Measurements from ENCODE around the gene FLYWCH2. TPM values are rescaled to one million over a fixed set of nuclear protein-coding genes. Genes with fewer than 3 reads are reported as not detected.

Gene FLYWCH2
- total and polyA plus RNA-seq, 2 of the 13 experiments (the other 11 are each of a cell fraction or from before 2014, with no cell fraction given), result 16.9 to 19.8 TPM

- Histone ChIP-seq H3K9me3 (ENCODE audit: low read length) (no peaks in the 10 kb centered on the region), H4K20me1 (ENCODE audit: insufficient read depth, low read length) (no peaks in the 10 kb centered on the region), H3K27ac (ENCODE audit: extremely low read length, insufficient read depth, low read length) (no peak overlapping the region), H3K4me3 (replicated peaks in 1 of 3; ENCODE audit: insufficient read depth in 1 of 3, low read depth in 2 of 3, low read length in 3 of 3) (no peak overlapping the region), H3K27me3 (ENCODE audit: control insufficient read depth in 1 of 2, insufficient read depth in 2 of 2, low read length in 2 of 2) (peaks cover 3 to 4% of the 10 kb centered on the region in 2 experiments; a peak in 2 of 5 replicates), H3K9ac (ENCODE audit: insufficient read depth, low read depth, low read length) (no peak overlapping the region), H3K36me3 (replicated peaks in 1 of 2; ENCODE audit: control insufficient read depth in 1 of 2, insufficient read depth in 2 of 2, low read length in 2 of 2) (no peaks in the 10 kb centered on the region), H2AFZ (ENCODE audit: low read length) (no peak overlapping the region), H3K4me1 (ENCODE audit: insufficient read depth, low read length) (peaks cover 39% of the 10 kb centered on the region), H3K79me2 (ENCODE audit: insufficient read depth, low read length) (no peaks in the 10 kb centered on the region), H3K4me2 (ENCODE audit: low read depth, low read length) (no peak overlapping the region)
- no peak for FAIRE-seq
- ChIA-PET CTCF (ENCODE audit: low intra/inter-chr PET ratio, low total read pairs) (interaction anchor here (0.8 to 3.0 kb wide), 4 partner anchors 29 to 87 kb away, joined by 3 to 19 read pairs (median 8); no protein-coding TSS in a partner anchor), POLR2A (interaction anchor here (1.4 to 1.8 kb wide), 3 partner anchors 10 to 66 kb away, joined by 7 to 19 read pairs (median 9); partner anchors contain the start of gene ZG16B)
- intact Hi-C loops (cut with micrococcal nuclease; ENCODE audit: unreplicated experiment), result loop anchor here (1.0 to 2.0 kb wide), 3 partner anchors 15 to 79 kb away; no protein-coding TSS in a partner anchor
- 38% methylated on average over 1 of the region's 15 CpGs for WGBS (ENCODE audit: low lambda C conversion rate)
- DNase-seq (ENCODE audit: low spot score), result no peak
- in situ Hi-C loops (cut with HindIII; ENCODE audit: extremely low pct_ligation_motif_present, low pct_unique_long_range_greater_than_20kb), result loop anchor here (5.0 kb wide), 2 partner anchors 32 to 72 kb away; partner anchors contain the start of gene FLYWCH1
- ATAC-seq, result no peak
- no TSS peak for BruUV-seq (replicated peaks)
- TF ChIP-seq ZNF687 (CRISPR knock-in tag; IDR thresholded peaks at IDR 0.05) (no peak), PRPF4 (IDR thresholded peaks at IDR 0.05; ENCODE audit: low read depth, low read length, poor library complexity, severe bottlenecking) (no peak), JDP2 (CRISPR knock-in tag; IDR thresholded peaks at IDR 0.05; ENCODE audit: borderline replicate concordance) (no peak), KLF12 (CRISPR knock-in tag; IDR thresholded peaks at IDR 0.05; ENCODE audit: borderline replicate concordance) (no peak), ZNF576 (CRISPR knock-in tag; IDR thresholded peaks at IDR 0.05) (no peak), RXRB (CRISPR knock-in tag; IDR thresholded peaks at IDR 0.05; ENCODE audit: borderline replicate concordance) (no peak), ZNF121 (CRISPR knock-in tag; IDR thresholded peaks at IDR 0.05) (no peak), ETV6 (CRISPR knock-in tag; conservative IDR thresholded peaks at IDR 0.05) (no peak), PAWR (CRISPR knock-in tag; IDR thresholded peaks at IDR 0.05; ENCODE audit: borderline replicate concordance) (no peak), ZGPAT (CRISPR knock-in tag; IDR thresholded peaks at IDR 0.05) (no peak), ZNF558 (CRISPR knock-in tag; IDR thresholded peaks at IDR 0.05; ENCODE audit: borderline replicate concordance) (no peak)
Measured at GRCh38 chr16:2839650-2840450, 43.2 kb upstream of the FLYWCH2 start.

All from HepG2 (cell line).